Measurements from ENCODE around the gene VAV3. TPM values are rescaled to one million over a fixed set of nuclear protein-coding genes. Genes with fewer than 3 reads are reported as not detected.

VAV3 gene
- total RNA-seq, 4 donors from 2014 or later = 1.9 to 5.8 (median 3.0) TPM

- H3K9me3 ChIP-seq = no peaks in the 10 kb centered on the region
- H3K36me3 ChIP-seq = no peaks in the 10 kb centered on the region
- TF ChIP-seq POLR2A (IDR thresholded peaks at IDR 0.05; ENCODE audit: low read depth) = no peak
- no peak for TF ChIP-seq POLR2AphosphoS5 (IDR thresholded peaks at IDR 0.05)
- no peak for TF ChIP-seq CTCF (IDR thresholded peaks at IDR 0.05)
- TF ChIP-seq EP300 (IDR thresholded peaks at IDR 0.05) = no peak
- WGBS = 93% methylated on average over 15 of the region's 15 CpGs
- peaks cover 0 to 18% (median 16%) of the 10 kb centered on the region in 4 donors for H3K4me1 ChIP-seq
- no peak overlapping the region for H3K27ac ChIP-seq (replicated peaks in 1 of 4)
- intact Hi-C loops (cut with DNase I) = loop anchor here (5.0 kb wide), 1 partner anchor 87 kb away; no protein-coding TSS in a partner anchor
- DNase-seq (ENCODE audit: extremely low spot score) = no peak
- H3K27me3 ChIP-seq = no peaks in the 10 kb centered on the region
- no peak overlapping the region for H3K4me3 ChIP-seq
These were observed 394.2 kb downstream of the VAV3 start for GRCh38 chr1:107570768-107571167.

DNA sequence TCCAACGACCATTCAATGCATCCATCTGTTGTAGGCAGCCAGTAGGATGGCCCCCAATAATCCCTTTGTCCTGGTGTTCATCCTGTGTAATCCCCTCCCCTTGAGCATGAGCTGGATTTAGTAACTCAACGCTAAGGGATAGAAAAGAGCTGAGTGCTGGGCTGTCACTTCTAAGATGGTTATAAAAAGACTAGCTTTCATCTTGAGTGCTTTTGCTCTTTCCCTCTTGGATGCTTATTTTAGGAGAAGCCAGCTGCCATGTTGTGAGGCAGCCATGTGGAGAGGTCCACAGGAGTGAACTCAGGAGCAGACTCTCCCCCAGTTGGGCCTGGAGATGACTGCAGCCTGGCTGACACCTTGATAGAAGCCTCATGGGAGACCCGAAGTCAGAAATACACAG lies 401.5 kb downstream of the VAV3 start:
- WGBS = 83% methylated on average over 3 of the region's 3 CpGs
- DNase-seq (ENCODE audit: extremely low spot score) = no peak
- no peaks in the 10 kb centered on the region for H3K36me3 ChIP-seq
- no peaks in the 10 kb centered on the region for H3K4me1 ChIP-seq
- intact Hi-C loops (cut with DNase I) = no loop called here
- H3K4me3 ChIP-seq = no peak overlapping the region
- no peaks in the 10 kb centered on the region for H3K9me3 ChIP-seq
- H3K27me3 ChIP-seq = no peaks in the 10 kb centered on the region
- no peak overlapping the region for H3K27ac ChIP-seq (replicated peaks in 1 of 4)
- no peak for TF ChIP-seq POLR2AphosphoS5 (IDR thresholded peaks at IDR 0.05)
- no peak for TF ChIP-seq CTCF (IDR thresholded peaks at IDR 0.05)

DNA sequence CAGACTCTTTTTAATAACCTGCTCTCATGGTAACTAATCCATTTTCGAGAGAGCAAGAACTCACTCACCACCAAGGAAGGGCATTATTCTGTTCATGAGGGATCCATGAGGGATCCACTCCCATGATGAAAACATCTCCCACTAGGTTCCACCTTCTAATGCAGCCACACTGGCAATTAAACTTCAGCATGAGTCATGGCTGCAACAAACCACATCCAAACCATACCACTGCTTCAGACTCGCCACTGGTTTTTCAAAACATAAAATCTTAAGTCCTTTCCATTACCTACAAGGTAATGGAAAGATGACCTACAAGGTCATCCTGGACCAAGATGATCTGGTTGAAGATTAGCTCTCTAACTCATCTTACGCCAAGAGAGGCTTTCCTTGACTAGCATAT lies 405.1 kb downstream of the VAV3 start:
- no peaks in the 10 kb centered on the region for H3K9me3 ChIP-seq
- intact Hi-C loops (cut with DNase I) = no loop called here
- no peak for DNase-seq (ENCODE audit: extremely low spot score)
- H3K4me3 ChIP-seq = no peak overlapping the region
- no peaks in the 10 kb centered on the region for H3K27me3 ChIP-seq
- TF ChIP-seq POLR2AphosphoS5 (IDR thresholded peaks at IDR 0.05) (no peak), EP300 (IDR thresholded peaks at IDR 0.05) (no peak), POLR2A (IDR thresholded peaks at IDR 0.05; ENCODE audit: low read depth) (no peak), CTCF (IDR thresholded peaks at IDR 0.05) (no peak)
- 91% methylated on average over 3 of the region's 3 CpGs for WGBS
- H3K4me1 ChIP-seq = peaks cover 0 to 19% (median 16%) of the 10 kb centered on the region in 4 donors
- no peaks in the 10 kb centered on the region for H3K36me3 ChIP-seq
- no peak overlapping the region for H3K27ac ChIP-seq (replicated peaks in 1 of 4)

DNA sequence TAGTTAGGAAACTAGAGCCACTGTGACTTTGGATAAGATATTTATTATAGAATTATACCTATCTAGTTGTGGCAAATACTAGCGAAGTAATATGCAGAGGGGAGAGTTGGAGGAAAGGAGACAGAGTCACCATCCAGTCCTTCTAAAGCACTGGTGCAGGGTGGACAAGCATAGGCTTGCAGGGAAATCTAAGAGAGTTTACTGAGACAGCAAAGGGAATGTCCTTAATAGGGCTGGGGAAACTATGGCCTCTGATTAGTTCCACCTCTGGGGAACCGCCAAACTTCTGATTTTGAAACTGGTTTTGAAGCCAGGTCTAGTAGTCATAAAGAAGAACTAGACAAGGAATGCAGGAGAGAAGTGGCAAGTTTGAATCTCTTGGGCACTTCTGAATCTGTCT lies 407.9 kb downstream of the VAV3 start:
- no peak for TF ChIP-seq CTCF (IDR thresholded peaks at IDR 0.05)
- TF ChIP-seq EP300 (IDR thresholded peaks at IDR 0.05) = no peak
- TF ChIP-seq POLR2A (IDR thresholded peaks at IDR 0.05; ENCODE audit: low read depth) = no peak
- TF ChIP-seq POLR2AphosphoS5 (IDR thresholded peaks at IDR 0.05) = no peak
- 85% methylated on average over 2 of the region's 2 CpGs for WGBS
- peak overlapping the region in 1 of 4 donors; percentile 8 for H3K27ac ChIP-seq (replicated peaks in 1 of 4)

DNA sequence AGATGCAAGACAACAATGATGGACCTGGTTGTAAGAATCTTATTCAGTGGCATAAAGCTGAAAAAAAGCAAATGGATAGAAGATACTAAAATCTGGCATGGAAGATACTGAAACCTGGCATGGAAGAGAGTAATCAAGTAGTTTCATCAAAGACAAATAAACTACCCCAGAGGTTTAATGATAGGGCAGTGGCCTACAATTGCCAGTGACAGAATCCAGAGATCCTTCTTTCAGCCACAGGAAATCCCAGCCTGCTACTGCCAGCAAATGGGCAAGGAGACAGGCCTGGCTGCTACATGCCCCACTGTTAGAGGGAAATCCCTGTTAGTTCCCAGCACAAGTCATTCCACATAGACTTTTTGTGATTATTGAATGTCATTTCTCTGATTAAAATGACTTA lies 409.4 kb downstream of the VAV3 start:
- no peak overlapping the region for H3K27ac ChIP-seq (replicated peaks in 1 of 4)
- no peak for DNase-seq (ENCODE audit: extremely low spot score)
- H3K4me1 ChIP-seq = peaks cover 0 to 21% (median 17%) of the 10 kb centered on the region in 4 donors
- TF ChIP-seq POLR2A (IDR thresholded peaks at IDR 0.05; ENCODE audit: low read depth) (no peak), POLR2AphosphoS5 (IDR thresholded peaks at IDR 0.05) (no peak), CTCF (IDR thresholded peaks at IDR 0.05) (no peak), EP300 (IDR thresholded peaks at IDR 0.05) (no peak)
- intact Hi-C loops (cut with DNase I) = no loop called here
- H3K9me3 ChIP-seq = no peaks in the 10 kb centered on the region
- no peaks in the 10 kb centered on the region for H3K36me3 ChIP-seq
- no peaks in the 10 kb centered on the region for H3K27me3 ChIP-seq
- no peak overlapping the region for H3K4me3 ChIP-seq

More for the DNA sequence above, 407.9 kb downstream of the VAV3 start:
- no peaks in the 10 kb centered on the region for H3K27me3 ChIP-seq
- H3K9me3 ChIP-seq = no peaks in the 10 kb centered on the region
- no peak for DNase-seq (ENCODE audit: extremely low spot score)
- peaks cover 0 to 21% (median 17%) of the 10 kb centered on the region in 4 donors for H3K4me1 ChIP-seq
- H3K36me3 ChIP-seq = no peaks in the 10 kb centered on the region
- H3K4me3 ChIP-seq = no peak overlapping the region
- intact Hi-C loops (cut with DNase I) = no loop called here
